ENCODE measurements around the gene RIMS4.

The RIMS4 gene

GRCh38 chr20:44734938-44735337 lies 75.4 kb downstream of the RIMS4 start:
- H3K9me3 ChIP-seq (replicated peaks; ENCODE audit: low read length), result no peaks in the 10 kb centered on the region
- H3K36me3 ChIP-seq (ENCODE audit: insufficient read depth, low read length), result no peaks in the 10 kb centered on the region
- H3K27me3 ChIP-seq (ENCODE audit: control insufficient read depth, insufficient read depth, low read length), result no peaks in the 10 kb centered on the region
- H3K4me2 ChIP-seq (ENCODE audit: low read length), result peak overlapping the region; percentile 9
- no peak overlapping the region for H3K4me3 ChIP-seq (ENCODE audit: low read length)
- H3K4me1 ChIP-seq (ENCODE audit: control insufficient read depth, insufficient read depth, low read length), result peaks cover 43% of the 10 kb centered on the region
- H3K9ac ChIP-seq (ENCODE audit: low read depth, low read length), result peak overlapping the region; percentile 16

GRCh38 chr20:44733341-44734069 lies 76.8 kb downstream of the RIMS4 start:
- no peaks in the 10 kb centered on the region for H3K9me3 ChIP-seq (replicated peaks; ENCODE audit: low read length)
- H3K27me3 ChIP-seq (ENCODE audit: control insufficient read depth, insufficient read depth, low read length), result no peaks in the 10 kb centered on the region
- H3K4me1 ChIP-seq (ENCODE audit: control insufficient read depth, insufficient read depth, low read length), result peaks cover 56% of the 10 kb centered on the region
- no peak overlapping the region for H3K4me3 ChIP-seq (ENCODE audit: low read length)
- H3K9ac ChIP-seq (ENCODE audit: low read depth, low read length), result no peak overlapping the region
- H3K36me3 ChIP-seq (ENCODE audit: insufficient read depth, low read length), result no peaks in the 10 kb centered on the region
- no peak overlapping the region for H3K4me2 ChIP-seq (ENCODE audit: low read length)

DNA sequence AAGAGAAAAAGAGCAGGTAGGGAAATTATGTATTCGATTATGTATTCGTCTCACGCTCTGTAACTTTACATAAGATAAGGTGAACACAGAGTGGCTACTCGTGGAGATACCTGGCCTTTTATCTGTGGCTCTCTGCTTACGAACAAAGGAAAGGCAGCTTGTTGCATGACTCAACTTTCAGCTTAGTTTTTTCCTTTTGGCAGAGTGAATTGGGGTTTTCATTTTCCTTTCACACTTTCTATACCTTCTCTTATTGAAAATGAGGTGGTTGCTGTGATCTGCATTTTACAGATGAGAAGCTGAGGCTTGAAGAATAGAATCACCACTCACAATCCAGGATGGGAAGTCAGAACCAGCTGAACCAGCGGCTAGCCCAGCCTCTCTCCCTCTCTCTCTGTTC lies 78.0 kb downstream of the RIMS4 start:
- no peaks in the 10 kb centered on the region for H3K9me3 ChIP-seq (replicated peaks; ENCODE audit: low read length)
- peaks cover 61% of the 10 kb centered on the region for H3K4me1 ChIP-seq (ENCODE audit: control insufficient read depth, insufficient read depth, low read length)
- no peaks in the 10 kb centered on the region for H3K27me3 ChIP-seq (ENCODE audit: control insufficient read depth, insufficient read depth, low read length)
- H3K4me2 ChIP-seq (ENCODE audit: low read length), result no peak overlapping the region
- H3K4me3 ChIP-seq (ENCODE audit: low read length), result no peak overlapping the region
- peak overlapping the region; percentile 16 for H3K9ac ChIP-seq (ENCODE audit: low read depth, low read length)
- no peaks in the 10 kb centered on the region for H3K36me3 ChIP-seq (ENCODE audit: insufficient read depth, low read length)

DNA sequence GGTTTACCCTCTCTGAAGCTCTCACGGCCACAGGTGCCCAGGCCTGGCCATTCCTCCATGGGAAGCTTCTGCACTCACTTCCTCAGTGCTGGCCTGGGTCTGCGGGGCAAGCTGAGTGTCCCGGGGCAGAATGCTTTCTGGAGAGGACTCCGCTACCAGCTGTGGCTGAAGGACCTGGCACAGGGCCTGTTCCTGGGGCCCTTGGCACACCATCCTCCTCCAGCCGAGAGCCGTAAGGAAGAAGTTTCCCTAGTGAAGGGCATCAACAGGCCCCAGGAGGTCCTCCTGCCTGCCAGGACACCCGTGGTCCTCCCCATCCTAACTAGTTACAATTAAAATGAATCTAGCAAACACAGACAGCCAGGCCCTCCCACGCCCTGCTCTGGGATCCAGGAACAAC lies 78.7 kb downstream of the RIMS4 start:
- peaks cover 61% of the 10 kb centered on the region for H3K4me1 ChIP-seq (ENCODE audit: control insufficient read depth, insufficient read depth, low read length)
- H3K27me3 ChIP-seq (ENCODE audit: control insufficient read depth, insufficient read depth, low read length), result no peaks in the 10 kb centered on the region
- H3K4me3 ChIP-seq (ENCODE audit: low read length), result no peak overlapping the region
- no peaks in the 10 kb centered on the region for H3K9me3 ChIP-seq (replicated peaks; ENCODE audit: low read length)
- H3K9ac ChIP-seq (ENCODE audit: low read depth, low read length), result no peak overlapping the region
- H3K36me3 ChIP-seq (ENCODE audit: insufficient read depth, low read length), result no peaks in the 10 kb centered on the region
- no peak overlapping the region for H3K4me2 ChIP-seq (ENCODE audit: low read length)

DNA sequence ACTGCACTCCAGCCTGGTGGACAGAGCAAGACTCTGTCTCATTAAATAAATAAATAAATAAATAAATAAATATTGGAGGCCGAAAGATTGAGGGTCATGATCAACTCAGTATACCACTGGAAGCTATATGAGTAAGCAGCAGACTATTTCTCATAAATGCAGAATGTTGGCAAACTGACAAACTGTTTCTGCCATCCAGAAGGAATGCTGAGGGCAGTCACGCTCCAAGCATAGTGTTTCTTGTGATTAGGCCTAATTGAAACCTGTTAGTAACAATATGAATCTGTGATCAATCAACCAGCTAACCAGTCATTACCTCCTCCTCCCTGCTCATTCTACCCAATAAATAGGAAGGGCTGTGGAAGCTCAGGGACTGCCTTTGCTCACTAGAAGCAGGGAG lies 79.9 kb downstream of the RIMS4 start:
- Histone ChIP-seq H3K9me3 (replicated peaks; ENCODE audit: low read length) (no peaks in the 10 kb centered on the region), H3K4me3 (ENCODE audit: low read length) (no peak overlapping the region), H3K9ac (ENCODE audit: low read depth, low read length) (peak overlapping the region; percentile 52), H3K4me1 (ENCODE audit: control insufficient read depth, insufficient read depth, low read length) (peaks cover 53% of the 10 kb centered on the region), H3K36me3 (ENCODE audit: insufficient read depth, low read length) (no peaks in the 10 kb centered on the region), H3K27me3 (ENCODE audit: control insufficient read depth, insufficient read depth, low read length) (peaks cover 7% of the 10 kb centered on the region), H3K4me2 (ENCODE audit: low read length) (no peak overlapping the region)

GRCh38 chr20:44728801-44729443 lies 81.4 kb downstream of the RIMS4 start:
- H3K4me1 ChIP-seq (ENCODE audit: control insufficient read depth, insufficient read depth, low read length), result peaks cover 41% of the 10 kb centered on the region
- peak overlapping the region; percentile 49 for H3K4me3 ChIP-seq (ENCODE audit: low read length)
- peaks cover 7% of the 10 kb centered on the region for H3K27me3 ChIP-seq (ENCODE audit: control insufficient read depth, insufficient read depth, low read length)
- H3K4me2 ChIP-seq (ENCODE audit: low read length), result peak overlapping the region; percentile 75
- no peaks in the 10 kb centered on the region for H3K36me3 ChIP-seq (ENCODE audit: insufficient read depth, low read length)
- no peaks in the 10 kb centered on the region for H3K9me3 ChIP-seq (replicated peaks; ENCODE audit: low read length)
- peak overlapping the region; percentile 68 for H3K9ac ChIP-seq (ENCODE audit: low read depth, low read length)

DNA sequence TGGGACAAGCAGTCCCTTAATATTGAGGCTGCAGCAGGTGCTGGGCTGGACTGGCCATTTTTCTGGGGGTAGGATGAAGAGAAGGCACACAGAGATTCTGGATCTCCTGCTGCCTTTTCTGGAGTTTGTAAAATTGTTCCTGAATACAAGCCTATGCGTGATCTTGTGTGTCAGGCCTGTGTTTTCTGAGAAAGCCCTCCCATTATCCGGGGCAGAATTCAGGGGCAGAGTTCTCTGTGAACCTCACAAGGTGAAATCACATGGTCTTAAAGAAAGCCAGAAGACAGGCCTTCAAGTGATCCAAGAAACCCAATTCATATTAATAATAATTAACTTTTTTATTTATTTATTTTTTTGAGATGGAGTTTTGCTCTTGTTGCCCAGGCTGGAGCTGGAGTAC lies 82.7 kb downstream of the RIMS4 start:
- H3K27me3 ChIP-seq (ENCODE audit: control insufficient read depth, insufficient read depth, low read length), result peaks cover 7% of the 10 kb centered on the region
- no peaks in the 10 kb centered on the region for H3K9me3 ChIP-seq (replicated peaks; ENCODE audit: low read length)
- no peak overlapping the region for H3K4me3 ChIP-seq (ENCODE audit: low read length)
- H3K9ac ChIP-seq (ENCODE audit: low read depth, low read length), result no peak overlapping the region
- H3K4me1 ChIP-seq (ENCODE audit: control insufficient read depth, insufficient read depth, low read length), result peaks cover 37% of the 10 kb centered on the region
- H3K4me2 ChIP-seq (ENCODE audit: low read length), result no peak overlapping the region
- H3K36me3 ChIP-seq (ENCODE audit: insufficient read depth, low read length), result no peaks in the 10 kb centered on the region

DNA sequence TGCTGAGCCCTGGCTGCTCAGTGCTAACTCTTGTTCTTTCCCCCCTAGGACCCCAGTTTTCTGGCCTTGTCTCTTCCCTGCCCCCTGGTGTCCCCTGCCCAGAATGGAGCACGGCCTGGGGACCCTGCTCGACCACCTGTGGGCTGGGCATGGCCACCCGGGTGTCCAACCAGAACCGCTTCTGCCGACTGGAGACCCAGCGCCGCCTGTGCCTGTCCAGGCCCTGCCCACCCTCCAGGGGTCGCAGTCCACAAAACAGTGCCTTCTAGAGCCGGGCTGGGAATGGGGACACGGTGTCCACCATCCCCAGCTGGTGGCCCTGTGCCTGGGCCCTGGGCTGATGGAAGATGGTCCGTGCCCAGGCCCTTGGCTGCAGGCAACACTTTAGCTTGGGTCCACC lies 83.3 kb downstream of the RIMS4 start:
- Histone ChIP-seq H3K27me3 (ENCODE audit: control insufficient read depth, insufficient read depth, low read length) (peaks cover 7% of the 10 kb centered on the region), H3K9me3 (replicated peaks; ENCODE audit: low read length) (no peaks in the 10 kb centered on the region), H3K4me3 (ENCODE audit: low read length) (no peak overlapping the region), H3K4me2 (ENCODE audit: low read length) (no peak overlapping the region), H3K4me1 (ENCODE audit: control insufficient read depth, insufficient read depth, low read length) (peaks cover 31% of the 10 kb centered on the region), H3K9ac (ENCODE audit: low read depth, low read length) (no peak overlapping the region), H3K36me3 (ENCODE audit: insufficient read depth, low read length) (no peaks in the 10 kb centered on the region)

DNA sequence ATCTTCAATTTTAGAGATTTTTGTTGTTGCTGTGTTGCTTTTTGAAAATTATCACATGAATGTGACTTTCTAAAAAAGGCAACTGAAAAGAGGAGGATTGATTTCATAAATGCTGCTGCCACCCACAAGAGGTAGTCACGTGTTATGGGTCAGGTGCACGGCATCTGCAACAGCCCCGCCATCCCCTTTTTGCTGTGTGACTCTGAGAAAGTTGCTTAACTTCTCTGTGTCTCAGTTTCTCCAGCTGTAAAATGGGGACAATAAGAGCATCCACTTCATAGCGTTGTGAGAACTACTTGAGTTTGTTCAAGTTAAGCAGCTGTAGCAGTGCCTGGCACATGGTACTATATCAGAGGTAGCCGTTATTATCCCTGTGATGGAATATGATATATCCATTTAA lies 84.5 kb downstream of the RIMS4 start:
- Histone ChIP-seq H3K9ac (ENCODE audit: low read depth, low read length) (no peak overlapping the region), H3K4me1 (ENCODE audit: control insufficient read depth, insufficient read depth, low read length) (peaks cover 34% of the 10 kb centered on the region), H3K36me3 (ENCODE audit: insufficient read depth, low read length) (no peaks in the 10 kb centered on the region), H3K27me3 (ENCODE audit: control insufficient read depth, insufficient read depth, low read length) (peaks cover 7% of the 10 kb centered on the region), H3K4me3 (ENCODE audit: low read length) (no peak overlapping the region), H3K9me3 (replicated peaks; ENCODE audit: low read length) (no peaks in the 10 kb centered on the region), H3K4me2 (ENCODE audit: low read length) (no peak overlapping the region)

- H3K4me3 ChIP-seq (ENCODE audit: low read length), result no peak overlapping the region
- H3K4me2 ChIP-seq (ENCODE audit: low read length), result no peak overlapping the region
- no peak overlapping the region for H3K9ac ChIP-seq (ENCODE audit: low read depth, low read length)
- H3K27me3 ChIP-seq (ENCODE audit: control insufficient read depth, insufficient read depth, low read length), result peaks cover 7% of the 10 kb centered on the region
- peaks cover 37% of the 10 kb centered on the region for H3K4me1 ChIP-seq (ENCODE audit: control insufficient read depth, insufficient read depth, low read length)
- no peaks in the 10 kb centered on the region for H3K36me3 ChIP-seq (ENCODE audit: insufficient read depth, low read length)
- H3K9me3 ChIP-seq (replicated peaks; ENCODE audit: low read length), result no peaks in the 10 kb centered on the region
Observed at GRCh38 chr20:44724423-44725091, 85.8 kb downstream of the RIMS4 start.

DNA sequence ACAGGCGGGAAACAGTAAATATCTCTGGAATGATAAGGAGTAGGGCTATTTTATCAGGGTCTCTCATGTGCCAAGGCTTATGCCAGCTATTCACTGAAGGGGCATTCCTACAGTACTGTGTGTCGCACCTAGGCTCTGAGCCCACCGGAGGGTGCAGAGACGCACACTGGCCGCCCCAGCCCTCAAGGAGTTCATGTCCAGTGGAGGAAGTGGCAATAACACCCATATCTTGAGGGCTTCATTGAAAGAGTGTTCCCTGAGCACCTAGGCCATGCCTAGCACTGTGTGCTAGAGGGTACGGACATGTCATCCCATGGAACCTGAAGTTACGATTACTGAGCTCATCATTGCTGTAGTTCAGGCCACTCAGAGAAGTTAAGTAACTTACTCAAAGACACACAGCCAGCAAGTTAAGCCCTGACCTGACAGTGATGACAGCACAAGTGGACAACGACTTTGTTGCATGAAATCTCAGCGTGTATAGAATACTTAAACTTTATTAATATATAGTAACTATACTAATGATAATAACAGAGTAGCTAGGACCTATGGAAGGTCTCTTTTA lies 86.5 kb downstream of the RIMS4 start:
- Histone ChIP-seq H3K4me3 (ENCODE audit: low read length) (no peak overlapping the region), H3K36me3 (ENCODE audit: insufficient read depth, low read length) (no peaks in the 10 kb centered on the region), H3K27me3 (ENCODE audit: control insufficient read depth, insufficient read depth, low read length) (peaks cover 7% of the 10 kb centered on the region), H3K9ac (ENCODE audit: low read depth, low read length) (no peak overlapping the region), H3K4me2 (ENCODE audit: low read length) (no peak overlapping the region), H3K4me1 (ENCODE audit: control insufficient read depth, insufficient read depth, low read length) (peaks cover 32% of the 10 kb centered on the region), H3K9me3 (replicated peaks; ENCODE audit: low read length) (no peaks in the 10 kb centered on the region)

All from skeletal muscle satellite cell (primary cell).